A549 treated with ZK216348 at 1 μM for 4 hours (cell line): Measurements from ENCODE around the gene DDX46. TPM values are rescaled to one million over a fixed set of nuclear protein-coding genes. Genes with fewer than 3 reads are reported as not detected.

Experiments used
- total RNA-seq: library from RNA; stranded (reverse); fragments of 200-300 nt; extraction: Qiagen RNA extraction; gene quantifications from 5 replicates; pipeline ENCODE4 v1.2.3, GENCODE V29; 2022; ENCODE audit warnings: low read depth

The DDX46 gene
- 54.9 to 90.0 TPM (median 64.9 TPM) in 5 replicates for total RNA-seq

GRCh38 chr5:134758504-134759341, at the start of gene DDX46:
Gene DDX46, plus strand, starts transcription at chr5:134758779. Its CDS starts 160 bp downstream, at chr5:134758939.

GRCh38 chr5:134738133-134738962, 20.2 kb upstream of the DDX46 start, which contains the start of gene CAMLG:
Gene CAMLG, plus strand, starts transcription at chr5:134738548. Its CDS starts 73 bp downstream, at chr5:134738621.

GRCh38 chr5:134845852-134846640, 87.5 kb downstream of the DDX46 start, which contains the start of gene C5orf24:
Gene C5orf24, plus strand, starts transcription at chr5:134845968. Its CDS starts 8,933 bp downstream, at chr5:134854901.

GRCh38 chr5:134873987-134874830, 115.6 kb downstream of the DDX46 start, which contains the start of gene TXNDC15:
Gene TXNDC15, plus strand, starts transcription at chr5:134874371. Its CDS starts 57 bp downstream, at chr5:134874428.

Other genes starting within 250 kb of the DDX46 start
- 23.6 to 41.8 TPM (median 36.0 TPM) in 5 replicates for gene JADE2, start 233.1 kb upstream of the DDX46 start, total RNA-seq
- 47.2 to 75.5 TPM (median 55.1 TPM) in 5 replicates for gene SAR1B, start 126.0 kb upstream of the DDX46 start, total RNA-seq
- 9.9 to 17.1 TPM (median 13.7 TPM) in 5 replicates for gene SEC24A, start 110.0 kb upstream of the DDX46 start, total RNA-seq
- gene CAMLG, start 20.2 kb upstream of the DDX46 start, total RNA-seq, result 17.7 to 30.1 TPM (median 27.9 TPM) in 5 replicates
- gene C5orf24, start 87.2 kb downstream of the DDX46 start, total RNA-seq, result 18.1 to 24.3 TPM (median 22.6 TPM) in 5 replicates
- gene TXNDC15, start 115.6 kb downstream of the DDX46 start, total RNA-seq, result 52.6 to 59.6 TPM (median 54.5 TPM) in 5 replicates
- gene PCBD2, start 146.4 kb downstream of the DDX46 start, total RNA-seq, result 9.4 to 15.6 TPM (median 10.0 TPM) in 5 replicates
- 0.20 to 0.57 TPM (median 0.40 TPM) in 5 replicates for gene CATSPER3, start 209.1 kb downstream of the DDX46 start, total RNA-seq